Measurements from ENCODE around the gene DCDC2B. TPM values are rescaled to one million over a fixed set of nuclear protein-coding genes. Genes with fewer than 3 reads are reported as not detected.
"Not testable (repeated sequence)": the region's sequence is repeated elsewhere in the genome, so short reads cannot be mapped to it uniquely, and the experiment has no call there.

The DCDC2B gene
- total RNA-seq (under 1 TPM in 1 of 2 experiments, not detected in 1; 0.22 TPM), polyA plus RNA-seq (under 1 TPM in 1 of 3 donors, not detected in 2; 0.08 TPM), total RNA-seq (0 to 0.34 (median 0.04) reads per million in 6 experiments)

DNA sequence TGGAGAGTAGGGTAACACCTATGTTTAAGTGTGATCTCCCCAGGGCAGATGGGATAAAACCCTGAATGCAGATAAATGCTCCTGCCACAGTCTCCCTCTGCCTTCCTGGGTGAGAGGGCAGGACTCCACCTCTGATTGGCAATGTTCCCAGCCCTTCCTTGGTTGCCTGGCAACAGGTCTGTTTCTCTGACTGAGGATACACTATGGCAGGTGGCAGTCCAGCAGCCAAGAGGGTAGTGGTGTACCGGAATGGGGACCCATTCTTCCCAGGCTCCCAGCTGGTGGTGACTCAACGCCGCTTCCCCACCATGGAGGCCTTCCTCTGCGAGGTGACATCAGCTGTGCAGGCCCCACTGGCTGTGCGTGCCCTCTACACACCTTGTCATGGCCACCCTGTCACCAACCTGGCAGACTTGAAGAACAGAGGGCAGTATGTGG is at the start of gene DCDC2B:
Gene DCDC2B (plus strand): TSS at position 199 of the 438 bp plus-strand sequence. CDS start 5 bp downstream, at position 204.
- Mint-ChIP-seq H3K9me3 (no peaks in the 10 kb centered on the region), H3K27ac (peak within 1 kb of the TSS in 5 of 10 donors; percentile 44 to 72 (median 50)), H3K36me3 (no peaks in the 10 kb centered on the region), H3K4me1 (peaks cover 6 to 22% (median 12%) of the 10 kb centered on the region in 4 donors), H3K4me3 (no peak within 1 kb of the TSS), H3K27me3 (no peaks in the 10 kb centered on the region)
- POLR2A ChIA-PET: interaction anchor here (1.4 kb wide), 1 partner anchor 11 kb away, joined by 4 read pairs; no protein-coding TSS in a partner anchor
- DNase-seq (no peak), ATAC-seq (no peak)

DNA sequence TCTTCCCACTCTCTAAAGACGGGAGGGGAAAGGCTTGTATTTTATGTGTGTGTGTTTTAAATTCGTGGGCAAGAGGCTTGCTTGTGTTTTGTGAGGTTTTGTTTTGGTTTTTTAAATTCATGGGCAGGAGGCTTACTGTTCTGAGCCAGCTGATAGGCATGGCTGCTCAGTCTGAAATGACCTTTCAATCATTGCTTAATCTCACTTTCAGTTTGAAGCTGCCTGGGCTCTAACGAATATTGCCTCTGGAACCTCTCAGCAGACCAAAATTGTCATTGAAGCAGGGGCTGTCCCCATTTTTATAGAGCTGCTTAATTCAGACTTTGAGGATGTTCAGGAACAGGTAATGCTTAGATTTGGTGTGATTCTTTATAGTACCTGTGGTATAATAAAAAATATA is 49.7 kb upstream of the DCDC2B start:
- no peaks in the 10 kb centered on the region for H3K27me3 Mint-ChIP-seq
- no peak overlapping the region for H3K4me3 Mint-ChIP-seq
- DNase-seq: no peak
- H3K36me3 Mint-ChIP-seq: peaks cover 13 to 96% (median 37%) of the 10 kb centered on the region in 3 donors
- no peaks in the 10 kb centered on the region for H3K9me3 Mint-ChIP-seq
- H3K4me1 Mint-ChIP-seq: peaks cover 0 to 3% (median under 1%) of the 10 kb centered on the region in 4 donors
- peak overlapping the region in 2 of 10 donors; percentile 34 to 41 for H3K27ac Mint-ChIP-seq
- POLR2A ChIA-PET: no interaction called here
- no peak for ATAC-seq

DNA sequence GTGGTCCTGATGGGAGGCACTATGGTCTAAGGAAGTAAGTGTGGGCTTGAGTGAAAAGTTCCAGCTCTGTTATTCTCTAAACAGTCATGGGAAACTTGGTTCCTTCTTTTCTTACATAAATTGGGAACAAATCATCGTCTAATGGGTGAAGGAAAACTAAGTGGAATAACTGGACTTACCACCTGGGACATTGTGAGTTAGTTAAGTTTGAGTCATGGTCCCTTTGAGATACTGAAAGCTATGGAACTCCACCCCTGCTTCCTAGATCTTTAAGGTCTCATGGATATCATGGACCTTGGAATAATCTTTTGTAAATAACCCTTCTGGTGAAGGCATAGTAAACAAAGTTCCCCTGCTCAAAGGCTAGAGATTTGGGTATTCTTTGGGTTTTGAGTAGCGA is 45.5 kb upstream of the DCDC2B start:
- H3K4me1 Mint-ChIP-seq: no peaks in the 10 kb centered on the region
- no peak overlapping the region for H3K4me3 Mint-ChIP-seq
- H3K9me3 Mint-ChIP-seq: no peaks in the 10 kb centered on the region
- H3K36me3 Mint-ChIP-seq: peaks cover 5 to 95% (median 33%) of the 10 kb centered on the region in 3 donors
- DNase-seq: no peak
- no peak for ATAC-seq
- no peaks in the 10 kb centered on the region for H3K27me3 Mint-ChIP-seq
- POLR2A ChIA-PET: interaction anchor here (0.7 kb wide), 1 partner anchor 38 kb away, joined by 3 read pairs; no protein-coding TSS in a partner anchor
- peak overlapping the region in 4 of 10 donors; percentile 5 to 72 (median 30) for H3K27ac Mint-ChIP-seq

DNA sequence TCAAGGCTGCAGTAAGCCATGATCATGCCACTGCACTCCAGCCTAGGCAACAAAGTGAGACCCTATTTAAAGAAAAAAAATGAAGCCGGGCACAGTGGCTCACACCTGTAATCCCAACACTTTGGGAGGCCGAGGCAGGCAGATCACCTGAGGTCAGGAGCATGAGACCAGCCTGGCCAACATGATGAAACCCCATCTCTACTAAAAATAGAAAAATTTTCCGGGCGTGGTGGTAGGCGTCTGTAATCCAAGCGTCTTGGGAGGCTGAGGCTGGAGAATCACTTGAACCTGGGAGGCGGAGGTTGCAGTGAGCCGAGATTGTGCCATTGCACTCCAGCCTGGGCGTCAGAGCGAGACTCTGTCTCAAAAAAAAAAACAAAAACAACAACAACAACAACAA is 43.3 kb upstream of the DCDC2B start:
- H3K36me3 Mint-ChIP-seq: peaks cover 6 to 89% (median 36%) of the 10 kb centered on the region in 3 donors
- not testable (repeated sequence) for H3K27ac Mint-ChIP-seq, H3K27me3 Mint-ChIP-seq

DNA sequence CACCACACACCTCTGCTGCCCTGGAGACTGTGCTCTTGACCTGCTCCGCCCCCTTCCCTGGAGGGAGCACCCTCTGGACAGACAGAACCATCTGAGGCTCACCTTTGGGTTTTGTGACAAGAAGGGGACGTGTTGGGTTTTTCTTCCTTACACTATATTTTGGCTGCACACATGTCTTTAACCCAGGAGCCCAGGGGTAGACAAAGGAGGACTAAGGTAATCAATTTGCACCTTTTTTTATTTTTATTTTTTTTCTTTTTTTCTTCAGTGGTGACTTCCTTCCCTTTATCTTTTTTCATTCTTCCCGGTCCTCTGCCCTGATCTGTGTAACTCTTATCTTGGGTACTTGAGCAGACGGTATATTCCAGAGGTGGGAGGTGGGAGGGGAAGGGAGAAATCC is 37.9 kb upstream of the DCDC2B start:
- no peaks in the 10 kb centered on the region for H3K27me3 Mint-ChIP-seq
- peaks cover 9 to 18% (median 16%) of the 10 kb centered on the region in 4 donors for H3K4me1 Mint-ChIP-seq
- no peaks in the 10 kb centered on the region for H3K9me3 Mint-ChIP-seq
- POLR2A ChIA-PET: interaction anchor here (0.8 to 1.6 kb wide), 2 partner anchors 9 to 45 kb away, joined by 3 read pairs; no protein-coding TSS in a partner anchor
- no peak overlapping the region for H3K4me3 Mint-ChIP-seq
- H3K36me3 Mint-ChIP-seq: peaks cover 6 to 72% (median 24%) of the 10 kb centered on the region in 3 donors
- ATAC-seq (no peak), DNase-seq (no peak)
- no peak overlapping the region for H3K27ac Mint-ChIP-seq

More for the DNA sequence above, 43.3 kb upstream of the DCDC2B start:
- ATAC-seq, H3K4me3 Mint-ChIP-seq, POLR2A ChIA-PET, DNase-seq, H3K9me3 Mint-ChIP-seq, H3K4me1 Mint-ChIP-seq: not testable (repeated sequence)

DNA sequence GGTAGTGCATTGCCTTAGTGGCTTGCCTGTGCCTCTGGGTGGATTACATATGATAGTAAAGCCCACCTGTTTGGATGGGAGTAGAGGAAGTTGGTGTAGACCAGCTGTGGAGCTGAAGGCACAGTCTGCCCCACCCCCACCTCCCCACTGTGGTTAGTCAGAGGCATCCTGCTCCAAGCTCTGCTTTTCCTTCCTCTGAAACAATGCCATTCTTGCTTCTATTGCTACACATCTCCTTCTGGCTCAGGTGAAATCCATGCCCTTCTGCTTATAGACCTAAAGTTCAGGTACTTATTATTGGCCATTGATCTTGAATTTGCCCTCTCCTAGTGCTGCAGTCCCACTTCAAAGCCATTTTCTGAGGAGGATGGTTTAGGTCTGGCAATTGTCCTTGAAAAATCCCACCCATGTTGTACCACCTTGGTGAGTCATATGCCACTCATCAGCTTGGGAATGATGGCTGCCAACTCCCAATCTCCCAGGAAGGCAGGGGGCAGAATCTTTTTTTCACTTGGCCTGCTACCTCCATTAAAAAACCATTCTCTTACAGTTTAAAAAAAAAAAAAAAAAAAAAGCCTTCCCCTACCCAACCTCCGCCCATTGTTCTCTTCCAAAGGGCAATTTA is 36.2 kb upstream of the DCDC2B start:
- Mint-ChIP-seq H3K27ac (peak overlapping the region in 7 of 10 donors; percentile 28 to 92 (median 47)), H3K27me3 (no peaks in the 10 kb centered on the region), H3K36me3 (peaks cover 6 to 56% (median 20%) of the 10 kb centered on the region in 3 donors), H3K4me3 (peak overlapping the region in 1 of 10 donors; percentile 17), H3K9me3 (no peaks in the 10 kb centered on the region), H3K4me1 (peaks cover 10 to 18% (median 16%) of the 10 kb centered on the region in 4 donors)
- ATAC-seq (no peak), DNase-seq (no peak)
- POLR2A ChIA-PET: interaction anchor here (0.5 to 1.6 kb wide), 3 partner anchors 43 to 165 kb away, joined by 3 to 4 read pairs (median 3); no protein-coding TSS in a partner anchor

DNA sequence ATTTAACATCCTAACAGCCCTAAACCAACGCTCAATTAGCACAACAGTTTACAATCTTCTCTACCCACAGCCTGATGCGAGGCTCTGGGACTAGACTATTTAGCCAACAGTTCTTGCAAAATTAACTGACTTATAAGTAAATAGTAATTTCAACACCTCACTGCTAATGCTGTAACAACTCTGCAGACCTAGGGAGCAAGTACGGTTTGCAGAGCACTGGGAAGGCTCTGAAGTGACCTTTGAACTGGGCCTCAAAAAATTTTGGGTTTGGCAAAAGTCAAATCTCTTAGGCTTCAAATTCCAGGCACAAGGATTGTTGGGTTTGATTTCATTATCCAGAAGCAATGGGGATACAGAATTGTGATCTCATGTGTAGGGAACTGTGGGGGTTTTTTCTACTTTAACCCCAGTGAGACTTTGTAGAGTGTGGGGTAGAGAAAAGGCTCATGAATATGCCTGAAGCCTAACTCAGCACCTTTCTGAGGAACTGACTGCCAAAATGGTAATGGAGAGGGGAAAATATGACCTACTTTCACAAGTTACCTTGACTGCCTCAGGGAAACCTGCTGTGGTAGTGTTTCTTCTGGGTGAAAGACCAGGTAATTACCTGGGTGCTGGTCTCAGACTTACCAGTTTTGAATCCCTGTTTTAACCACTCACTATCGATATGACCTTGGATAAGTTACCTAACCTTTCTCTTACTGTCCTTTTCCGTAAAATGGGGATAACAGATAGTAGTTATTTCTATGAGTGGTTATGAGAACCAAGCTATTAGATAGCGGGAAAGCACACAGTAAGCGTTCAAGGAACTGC is 30.3 kb upstream of the DCDC2B start:
- POLR2A ChIA-PET: interaction anchor here (0.6 to 3.6 kb wide), 23 partner anchors 9 to 473 kb away, joined by 3 to 23 read pairs (median 5); partner anchors contain the start of genes BSDC1, CCDC28B, HDAC1 and IQCC
- H3K27me3 Mint-ChIP-seq: no peaks in the 10 kb centered on the region

DNA sequence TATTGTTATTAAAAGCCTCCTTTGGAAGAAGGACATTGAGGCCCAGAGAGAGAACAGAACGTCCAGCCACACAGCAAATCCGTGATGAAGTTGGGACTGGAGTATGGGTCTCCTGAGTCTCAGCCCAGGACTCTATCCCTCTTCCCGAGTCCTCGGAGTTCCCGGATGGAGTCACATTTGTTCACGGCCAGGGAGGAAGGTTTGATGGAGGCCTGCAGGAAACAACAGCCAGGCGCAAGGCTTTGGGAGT is 29.8 kb upstream of the DCDC2B start:
- Mint-ChIP-seq H3K27me3 (no peaks in the 10 kb centered on the region), H3K27ac (peak overlapping the region; percentile 85 to 98 (median 95)), H3K4me3 (peak overlapping the region; percentile 84 to 95 (median 90)), H3K36me3 (peaks cover 0 to 33% (median 0%) of the 10 kb centered on the region in 3 donors), H3K4me1 (peaks cover 26 to 44% (median 37%) of the 10 kb centered on the region in 4 donors), H3K9me3 (no peaks in the 10 kb centered on the region)
- ATAC-seq (no peak), DNase-seq (no peak)
- POLR2A ChIA-PET: interaction anchor here (0.6 to 3.6 kb wide), 24 partner anchors 9 to 472 kb away, joined by 3 to 23 read pairs (median 4); partner anchors contain the start of genes BSDC1, CCDC28B, HDAC1 and IQCC

More for the DNA sequence above, 30.3 kb upstream of the DCDC2B start:
- H3K9me3 Mint-ChIP-seq: no peaks in the 10 kb centered on the region
- DNase-seq (no peak), ATAC-seq (no peak)
- peaks cover 0 to 28% (median 0%) of the 10 kb centered on the region in 3 donors for H3K36me3 Mint-ChIP-seq
- H3K4me1 Mint-ChIP-seq: peaks cover 24 to 39% (median 32%) of the 10 kb centered on the region in 4 donors
- peak overlapping the region; percentile 85 to 98 (median 95) for H3K27ac Mint-ChIP-seq
- peak overlapping the region; percentile 84 to 95 (median 90) for H3K4me3 Mint-ChIP-seq

DNA sequence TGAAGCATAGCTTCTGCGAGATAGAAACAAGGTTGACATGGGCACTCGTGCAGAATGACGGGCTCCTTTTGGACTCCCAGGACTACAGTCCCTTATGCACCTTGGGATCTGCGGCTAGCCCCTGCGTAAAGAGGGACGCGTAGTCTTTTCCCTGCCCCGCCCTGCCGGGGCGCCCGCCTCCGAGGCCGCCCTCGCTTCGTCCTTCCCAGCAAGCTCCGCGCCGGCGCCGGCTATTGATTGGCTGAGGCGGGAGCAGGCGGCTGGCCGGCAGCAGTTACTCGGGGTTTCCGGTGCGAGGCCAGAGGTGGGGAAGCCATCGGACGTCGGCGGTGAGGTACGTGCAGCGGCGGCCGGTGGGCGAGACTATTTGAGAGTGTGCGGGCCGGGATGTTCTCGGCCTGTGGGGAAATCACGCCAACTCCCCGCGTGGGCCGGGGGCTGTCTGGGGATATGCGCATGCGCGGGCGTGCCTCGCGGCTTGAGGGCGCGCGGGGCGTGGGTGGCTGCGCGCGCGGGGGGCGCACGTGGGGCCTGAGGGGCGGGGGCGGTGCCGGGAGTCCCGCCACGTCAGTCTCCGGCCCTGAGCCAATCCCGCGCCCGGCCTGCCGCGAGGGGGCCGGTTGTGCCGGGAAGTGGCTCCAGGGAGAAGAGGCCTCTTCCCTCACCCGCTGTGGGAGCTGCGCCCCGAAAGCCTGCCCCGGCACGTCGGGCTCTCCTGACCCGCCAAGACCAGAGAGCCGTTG is 29.3 kb upstream of the DCDC2B start, which contains the start of gene TXLNA:
Gene TXLNA (plus strand): TSS at position 233 of the 743 bp plus-strand sequence. CDS start 671 bp downstream, outside the sequence.
- peak; percentile 87 to 88 for ATAC-seq
- H3K27me3 Mint-ChIP-seq: no peaks in the 10 kb centered on the region
- peaks cover 0 to 34% (median 3%) of the 10 kb centered on the region in 3 donors for H3K36me3 Mint-ChIP-seq
- peak within 1 kb of the TSS; percentile 85 to 98 (median 95) for H3K27ac Mint-ChIP-seq
- H3K4me3 Mint-ChIP-seq: peak within 1 kb of the TSS; percentile 86 to 95 (median 91)
- peak; percentile 76 to 93 (median 88) for DNase-seq
- POLR2A ChIA-PET: interaction anchor here (0.6 to 3.6 kb wide), 31 partner anchors 8 to 472 kb away, joined by 3 to 23 read pairs (median 4); partner anchors contain the start of genes BSDC1, CCDC28B, HDAC1 and IQCC
- no peaks in the 10 kb centered on the region for H3K9me3 Mint-ChIP-seq
- peaks cover 27 to 49% (median 42%) of the 10 kb centered on the region in 4 donors for H3K4me1 Mint-ChIP-seq

DNA sequence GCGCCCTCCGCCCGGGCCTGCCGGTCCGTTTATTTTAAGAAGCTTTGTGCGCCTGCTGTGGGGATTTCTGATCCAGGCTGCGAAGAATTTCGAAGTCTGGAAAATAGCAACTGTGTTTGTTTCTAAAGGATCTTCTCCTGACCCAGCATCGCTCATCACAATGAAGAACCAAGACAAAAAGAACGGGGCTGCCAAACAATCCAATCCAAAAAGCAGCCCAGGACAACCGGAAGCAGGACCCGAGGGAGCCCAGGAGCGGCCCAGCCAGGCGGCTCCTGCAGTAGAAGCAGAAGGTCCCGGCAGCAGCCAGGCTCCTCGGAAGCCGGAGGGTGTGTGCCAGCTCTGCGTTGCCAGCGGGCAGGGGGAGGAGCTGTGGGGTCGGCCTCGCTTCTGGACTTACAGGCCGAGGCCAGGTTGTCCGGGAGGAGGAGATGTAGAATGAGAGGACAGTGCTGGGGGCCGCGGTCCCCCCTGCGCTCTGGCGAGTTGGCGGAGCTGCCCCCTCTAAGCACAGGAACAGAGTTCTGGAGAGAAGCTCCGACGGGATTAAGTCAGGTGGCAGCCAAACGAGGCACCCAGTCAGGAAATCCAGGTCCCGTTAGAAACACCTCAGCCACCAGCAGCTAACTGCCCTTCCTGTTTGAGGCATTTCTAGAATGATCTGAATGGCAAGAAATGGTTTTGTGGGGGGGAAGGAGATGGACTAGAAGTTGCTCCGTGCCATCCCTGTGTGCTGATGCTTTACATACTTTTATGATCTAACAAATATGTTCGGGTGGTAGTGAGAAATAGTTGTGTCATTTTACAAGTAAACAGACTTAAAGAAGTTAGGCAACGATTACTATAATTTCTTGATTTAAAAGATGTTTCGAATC is 28.5 kb upstream of the DCDC2B start:
- Mint-ChIP-seq H3K27ac (peak overlapping the region; percentile 83 to 95 (median 88)), H3K27me3 (no peaks in the 10 kb centered on the region), H3K4me3 (peak overlapping the region; percentile 85 to 95 (median 91)), H3K4me1 (peaks cover 30 to 54% (median 48%) of the 10 kb centered on the region in 4 donors), H3K9me3 (no peaks in the 10 kb centered on the region), H3K36me3 (peaks cover 0 to 39% (median 5%) of the 10 kb centered on the region in 3 donors)
- POLR2A ChIA-PET: interaction anchor here (0.7 to 3.6 kb wide), 16 partner anchors 9 to 156 kb away, joined by 3 to 23 read pairs (median 6); partner anchors contain the start of genes CCDC28B, HDAC1, IQCC and KPNA6
- peak in 5 of 10 donors; percentile 19 to 68 (median 29) for DNase-seq
- peak in 1 of 2 donors; percentile 13 for ATAC-seq

DNA sequence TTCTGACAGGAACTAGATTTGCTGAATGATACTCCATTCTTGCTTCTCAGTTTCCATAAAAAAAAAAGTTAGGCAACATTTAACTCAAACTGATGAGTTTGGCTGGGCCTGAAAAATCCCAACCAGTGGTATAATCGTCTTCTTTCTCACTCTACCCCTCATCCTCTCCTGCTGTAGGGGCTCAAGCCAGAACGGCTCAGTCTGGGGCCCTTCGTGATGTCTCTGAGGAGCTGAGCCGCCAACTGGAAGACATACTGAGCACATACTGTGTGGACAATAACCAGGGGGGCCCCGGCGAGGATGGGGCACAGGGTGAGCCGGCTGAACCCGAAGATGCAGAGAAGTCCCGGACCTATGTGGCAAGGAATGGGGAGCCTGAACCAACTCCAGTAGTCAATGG is 27.8 kb upstream of the DCDC2B start:
- Mint-ChIP-seq H3K27ac (peak overlapping the region in 9 of 10 donors; percentile 84 to 95 (median 88)), H3K4me3 (peak overlapping the region; percentile 85 to 95 (median 91)), H3K9me3 (no peaks in the 10 kb centered on the region), H3K27me3 (no peaks in the 10 kb centered on the region), H3K36me3 (peaks cover 0 to 45% (median 5%) of the 10 kb centered on the region in 3 donors), H3K4me1 (peaks cover 32 to 55% (median 50%) of the 10 kb centered on the region in 4 donors)
- POLR2A ChIA-PET: interaction anchor here (1.2 to 3.6 kb wide), 6 partner anchors 10 to 108 kb away, joined by 3 to 23 read pairs (median 16); partner anchors contain the start of genes CCDC28B, IQCC, KPNA6 and TMEM39B
- ATAC-seq: no peak
- no peak for DNase-seq
